NCI-H460 (cell line): ENCODE data around the gene BICD2. TPM values are rescaled to one million over a fixed set of nuclear protein-coding genes. Genes with fewer than 3 reads are reported as not detected.
"Not testable (repeated sequence)": the region's sequence is repeated elsewhere in the genome, so short reads cannot be mapped to it uniquely, and the experiment has no call there.

Experiments
- DNase-seq: peaks from one replicate; pipeline ENCODE4 v3.0.0-alpha.2; 2016; ENCODE audit warnings: low read depth; ENCODE audit errors: extremely low read depth
- total RNA-seq: library from RNA; depleted of rRNA; stranded (reverse); fragments of >200 nt; shearing (Covaris generic); gene quantifications from 2 replicates; pipeline ENCODE4 v1.2.3, GENCODE V29; 2014

Gene BICD2
- total RNA-seq, 1 experiment from 2014 or later, result 23.6 TPM

DNA sequence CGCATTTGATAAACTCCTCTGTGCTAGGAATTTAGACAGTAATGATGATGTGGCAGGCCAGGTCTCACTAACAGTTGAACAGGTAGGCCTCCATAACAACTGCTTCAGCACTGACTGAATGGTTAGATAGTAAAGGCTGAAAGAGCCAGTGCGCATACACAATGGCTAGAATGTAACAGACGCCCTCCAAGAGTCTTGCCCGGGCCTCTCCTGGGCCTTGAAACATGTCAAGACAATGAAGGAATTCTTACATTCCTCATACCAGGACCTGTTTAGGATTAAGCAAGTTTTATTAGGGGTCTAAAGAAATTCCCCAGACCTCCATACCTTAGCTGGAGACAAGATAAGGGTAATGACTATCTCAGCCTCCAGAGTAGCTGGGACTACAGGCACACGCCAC is 6.7 kb upstream of the BICD2 start:
- no peak for DNase-seq

GRCh38 chr9:92770360-92770995 is 5.8 kb upstream of the BICD2 start:
- no peak for DNase-seq

DNA sequence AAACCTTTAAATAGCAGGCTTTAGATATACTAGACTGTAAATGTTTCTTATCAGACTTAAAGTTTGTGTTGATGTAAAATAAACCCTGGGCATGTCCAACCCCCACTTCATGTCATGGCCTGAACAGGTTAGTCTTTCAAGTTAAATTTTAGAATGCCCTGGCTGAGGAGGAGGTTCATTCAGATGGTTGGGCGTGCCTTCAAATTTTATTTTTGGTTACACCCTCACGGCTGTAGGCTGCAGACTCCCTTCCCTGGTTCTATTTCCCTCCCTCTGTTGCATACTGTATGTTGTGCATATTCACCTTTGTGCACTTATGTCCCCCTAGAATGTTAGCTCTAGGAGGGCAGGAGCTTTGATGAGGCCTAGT is 5.3 kb upstream of the BICD2 start:
- no peak for DNase-seq

DNA sequence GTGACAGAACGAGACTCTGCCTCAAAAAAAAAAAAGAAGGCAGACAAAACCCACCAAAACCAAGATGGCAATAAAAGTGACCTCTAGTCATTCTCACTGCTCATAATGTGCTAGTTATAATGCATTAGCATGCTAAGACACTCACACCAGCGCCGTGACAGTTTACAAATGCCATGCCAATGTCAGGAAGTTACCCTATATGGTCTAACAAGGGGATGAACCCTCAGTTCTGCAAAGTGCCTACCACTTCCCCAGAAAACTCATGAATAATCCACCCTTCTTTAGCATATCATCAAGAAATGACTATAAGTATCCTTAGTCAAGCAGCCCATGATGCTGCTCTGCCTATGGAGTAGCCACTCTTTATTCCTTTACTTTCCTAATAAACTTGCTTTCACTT is 4.7 kb upstream of the BICD2 start:
- no peak for DNase-seq

DNA sequence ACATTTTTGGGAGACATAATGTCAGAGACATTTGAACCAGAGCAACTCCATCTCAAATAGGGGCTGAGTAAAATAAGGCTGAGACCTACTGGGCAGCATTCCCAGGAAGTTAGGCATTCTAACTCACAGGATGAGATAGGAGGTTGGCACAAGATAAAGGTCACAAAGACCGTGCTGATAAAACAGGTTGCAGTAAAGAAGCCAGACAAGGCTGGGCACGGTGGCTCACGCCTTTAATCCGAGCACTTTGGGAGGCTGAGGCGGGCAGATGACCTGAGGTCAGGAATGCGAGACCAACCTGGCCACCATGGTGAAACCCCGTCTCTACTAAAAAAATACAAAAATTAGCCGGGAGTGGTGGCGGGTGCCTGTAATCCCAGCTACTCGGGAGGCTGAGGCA is 4.2 kb upstream of the BICD2 start:
- DNase-seq, result not testable (repeated sequence)

GRCh38 chr9:92767066-92768054 is 2.7 kb upstream of the BICD2 start:
- no peak for DNase-seq

DNA sequence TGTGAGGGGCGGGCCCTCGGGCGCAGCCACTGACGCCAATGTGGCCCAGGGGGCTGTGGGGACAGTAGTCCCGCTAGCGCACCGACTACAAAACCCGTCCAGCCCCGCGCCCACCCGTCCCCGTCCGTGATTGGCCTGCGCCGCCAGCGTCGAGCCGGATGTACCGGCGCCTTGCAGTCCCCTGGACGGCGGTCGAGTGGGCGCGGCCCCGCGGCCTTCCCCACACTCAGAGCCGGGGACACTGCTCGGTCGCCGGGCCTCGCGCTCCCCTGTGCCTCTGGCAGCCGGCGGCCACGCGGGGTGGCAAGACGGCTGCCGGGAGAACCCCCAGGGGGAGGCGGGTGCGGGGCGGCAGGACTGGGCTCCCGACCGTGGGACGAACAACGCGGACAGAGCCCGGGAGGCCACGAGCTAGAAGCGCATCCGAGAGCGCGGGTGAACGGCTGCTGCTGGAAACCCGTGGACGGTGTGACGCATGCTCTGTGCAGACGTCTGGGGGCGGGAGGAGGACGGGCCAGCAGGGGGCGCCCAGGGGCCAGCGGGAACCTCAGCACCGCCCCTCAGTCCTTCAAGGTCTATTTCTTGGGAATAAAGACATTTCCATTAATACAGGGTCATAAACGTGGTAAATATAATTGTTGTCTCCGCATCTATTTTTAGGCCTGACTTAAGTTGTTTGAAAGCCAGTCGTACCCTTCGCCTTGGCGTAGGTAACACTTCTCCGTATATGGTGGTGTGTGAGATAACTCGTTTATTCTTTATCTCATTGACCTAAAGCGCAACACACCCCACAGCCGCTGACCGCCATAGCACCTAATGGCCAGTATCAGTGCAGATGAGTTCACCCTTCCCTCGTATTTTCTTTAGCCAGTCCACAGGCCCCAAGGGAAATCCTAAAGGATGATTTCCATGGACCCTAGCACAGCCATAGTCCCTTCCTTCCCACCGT is 629 bp upstream of the BICD2 start:
- peak; percentile 97 for DNase-seq

GRCh38 chr9:92763721-92764380 is 782 bp downstream of the BICD2 start:
- no peak for DNase-seq

DNA sequence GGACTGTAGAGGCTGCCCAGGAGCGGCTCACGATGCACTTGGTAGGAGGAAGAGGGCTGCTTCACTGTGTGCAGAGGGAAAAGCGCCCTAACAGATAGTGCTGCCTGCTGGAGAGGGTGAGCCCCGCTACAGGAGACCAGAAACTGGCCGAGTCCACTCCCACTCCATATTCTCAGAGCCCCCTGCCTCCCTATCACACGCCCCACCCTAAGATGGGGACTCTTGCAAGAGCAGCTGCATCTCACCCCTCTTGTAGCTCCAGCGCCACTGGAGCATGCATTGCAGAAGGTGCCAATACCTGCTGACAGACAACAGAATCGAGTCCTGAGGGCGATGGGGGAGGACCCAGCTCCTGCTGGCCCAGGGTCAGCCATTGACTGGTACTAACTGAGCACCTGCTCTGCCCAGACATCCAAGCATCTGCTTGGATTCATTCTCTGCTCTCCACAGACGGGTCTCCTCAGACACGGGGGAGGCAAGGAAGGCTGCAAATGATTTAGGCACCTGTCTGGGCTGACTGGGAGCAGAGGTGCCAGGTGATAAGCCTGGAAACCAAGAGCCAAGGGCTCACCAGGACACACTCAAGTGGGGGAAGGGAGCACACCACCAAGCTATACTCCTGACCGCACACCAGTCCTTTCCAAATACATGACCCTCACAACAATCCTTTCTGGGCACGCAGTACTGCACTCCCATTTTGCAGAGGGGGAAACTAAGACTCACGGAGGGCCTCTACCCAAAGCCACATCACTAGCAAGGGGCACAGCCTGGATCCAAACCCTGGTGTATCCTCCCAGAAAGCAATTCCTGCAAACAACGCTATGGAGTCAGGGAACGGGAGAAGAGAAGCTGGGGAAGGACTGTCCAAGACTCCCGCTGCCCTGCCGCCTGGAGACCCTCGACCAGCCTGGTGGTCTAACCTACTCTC is 1.6 kb downstream of the BICD2 start:
- no peak for DNase-seq

DNA sequence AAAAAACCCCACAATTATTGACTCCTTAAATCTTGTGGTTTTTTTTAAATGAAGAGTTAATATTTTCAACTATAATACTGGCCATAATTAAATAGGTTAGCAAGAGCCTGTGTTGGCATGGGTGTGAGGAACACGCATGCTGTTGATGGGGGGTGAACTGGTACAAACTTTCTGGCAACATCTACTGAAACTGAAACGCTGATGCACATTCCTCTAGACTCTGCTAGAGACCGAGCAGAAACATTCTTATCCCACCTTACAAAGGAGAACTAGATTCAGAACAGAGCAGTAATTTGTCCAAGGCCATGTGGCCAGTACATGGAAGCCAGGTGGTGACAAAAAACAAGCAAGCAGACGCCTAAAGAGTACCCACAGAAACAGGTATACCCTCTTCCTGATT is 2.4 kb downstream of the BICD2 start:
- no peak for DNase-seq

DNA sequence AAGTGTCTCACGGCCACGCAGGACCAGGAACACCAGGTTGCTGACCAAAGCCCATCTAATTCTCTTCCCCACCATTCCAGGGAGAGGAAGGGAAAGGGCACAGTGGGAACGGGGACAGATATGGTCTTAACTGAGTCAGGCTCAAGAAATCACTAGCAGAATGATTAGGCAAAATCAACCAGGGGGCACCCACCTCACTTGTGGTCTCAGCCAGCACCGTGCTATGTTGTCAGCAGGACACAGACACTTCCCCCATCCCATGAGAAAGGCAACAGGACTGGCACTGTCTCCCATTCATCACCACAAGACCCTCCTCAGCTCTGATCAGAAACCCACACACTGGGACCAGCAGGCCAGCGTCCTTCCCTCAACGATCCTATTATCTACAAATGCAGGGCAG is 2.9 kb downstream of the BICD2 start:
- DNase-seq, result no peak

DNA sequence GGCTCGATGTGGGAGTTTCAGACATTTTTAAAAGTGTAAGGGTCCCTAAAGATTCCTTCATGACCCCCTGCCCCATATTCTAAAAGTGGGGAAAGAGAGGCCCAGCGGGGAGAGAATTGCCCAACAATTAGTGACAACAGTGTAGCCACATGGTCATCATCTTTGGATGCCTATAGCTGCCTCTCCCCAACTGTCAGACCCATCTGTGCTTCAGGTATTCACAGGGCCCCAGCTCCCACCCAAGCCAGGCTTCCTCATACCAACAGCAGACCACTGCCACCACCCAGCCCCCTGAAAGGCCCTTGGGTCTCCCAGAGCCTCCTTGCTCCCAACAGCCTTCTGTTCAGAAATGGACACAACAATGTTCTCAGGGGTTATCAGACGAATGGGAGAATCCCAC is 4.1 kb downstream of the BICD2 start:
- DNase-seq, result no peak

DNA sequence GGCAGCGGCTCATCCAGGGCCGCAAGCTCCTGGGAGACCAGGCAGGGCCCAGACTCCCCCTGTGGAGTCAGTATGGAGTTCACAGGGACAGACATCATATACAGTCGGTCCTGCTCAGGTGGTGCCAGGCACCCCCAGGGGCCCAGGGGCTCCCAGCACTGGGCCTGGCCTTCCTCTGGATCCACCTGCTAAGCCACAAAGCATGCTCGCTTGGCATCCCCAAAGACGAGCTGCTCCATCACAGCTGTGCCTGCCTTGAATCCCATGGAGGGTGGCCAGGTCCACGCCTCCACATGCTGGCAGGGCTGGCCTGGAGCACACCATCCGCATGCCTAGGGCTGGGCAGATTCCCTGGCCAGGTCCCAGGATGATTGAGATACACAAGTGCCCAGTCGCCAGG is 4.6 kb downstream of the BICD2 start:
- DNase-seq, result no peak

DNA sequence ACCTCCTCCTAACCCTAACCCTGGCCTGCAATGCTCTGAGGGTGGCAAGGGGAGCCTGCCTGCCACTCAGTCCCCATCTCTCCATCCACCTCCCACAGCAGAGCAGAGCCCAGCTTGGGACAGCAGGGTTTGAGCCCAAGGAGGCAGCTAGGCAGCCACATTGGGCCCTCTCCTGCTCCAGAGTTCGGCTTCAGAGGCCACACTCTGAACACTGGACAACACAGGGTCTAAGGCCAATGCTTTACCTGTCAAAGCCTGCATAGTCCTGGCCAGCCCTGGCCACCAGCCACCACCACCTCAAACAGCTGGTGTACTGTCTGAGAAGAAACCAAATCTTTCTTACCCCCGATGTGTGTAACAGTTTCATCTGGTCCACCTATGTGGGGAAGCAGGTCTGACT is 5.2 kb downstream of the BICD2 start:
- DNase-seq, result no peak

DNA sequence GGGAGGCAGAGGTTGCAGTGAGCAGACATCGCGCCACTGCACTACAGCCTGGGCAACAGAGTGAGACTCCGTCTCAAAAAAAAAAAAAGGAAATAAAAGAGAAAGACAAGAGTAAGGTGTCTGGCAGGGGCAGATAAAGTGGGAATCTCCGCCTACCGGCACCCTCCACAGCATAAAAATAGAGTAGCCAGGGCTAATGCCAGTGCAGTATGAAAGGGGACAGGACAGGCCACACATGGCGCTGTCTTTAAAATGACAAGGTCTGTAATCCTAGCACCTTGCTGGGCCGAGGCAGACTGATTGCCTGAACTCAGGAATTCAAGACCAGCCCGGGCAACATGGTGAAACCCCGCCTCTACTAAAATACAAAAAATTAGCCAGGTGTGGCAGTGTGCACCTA is 7.8 kb downstream of the BICD2 start:
- no peak for DNase-seq

- no peak for DNase-seq
Observed at GRCh38 chr9:92754091-92754745, 10.4 kb downstream of the BICD2 start.

- no peak for DNase-seq
Observed at GRCh38 chr9:92752812-92753404, 11.7 kb downstream of the BICD2 start.

DNA sequence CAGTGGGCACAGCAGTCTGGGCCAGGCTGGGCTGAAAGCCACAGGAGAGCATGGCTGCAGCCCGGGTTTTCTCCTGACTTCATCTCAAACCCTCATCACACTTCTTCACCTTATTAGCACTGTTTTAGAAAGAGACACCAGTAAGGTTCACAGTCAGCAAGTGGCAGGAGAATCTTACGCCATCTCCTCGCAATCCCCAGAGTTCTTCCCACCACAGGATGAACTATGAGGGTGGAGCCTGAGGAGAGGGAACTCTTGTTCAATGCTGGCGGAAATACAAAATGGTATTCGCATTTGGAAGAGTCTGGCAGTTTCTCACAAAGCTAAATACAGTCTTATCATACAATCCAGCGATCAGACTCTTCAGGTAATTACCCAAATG is 14.7 kb downstream of the BICD2 start:
- no peak for DNase-seq
